ENCODE measurements around the gene MLLT11.
A peak's percentile ranks its signal among the peaks of the same experiment; 100 is the strongest.
"Not testable (repeated sequence)": the region's sequence is repeated elsewhere in the genome, so short reads cannot be mapped to it uniquely, and the experiment has no call there.

Gene MLLT11

DNA sequence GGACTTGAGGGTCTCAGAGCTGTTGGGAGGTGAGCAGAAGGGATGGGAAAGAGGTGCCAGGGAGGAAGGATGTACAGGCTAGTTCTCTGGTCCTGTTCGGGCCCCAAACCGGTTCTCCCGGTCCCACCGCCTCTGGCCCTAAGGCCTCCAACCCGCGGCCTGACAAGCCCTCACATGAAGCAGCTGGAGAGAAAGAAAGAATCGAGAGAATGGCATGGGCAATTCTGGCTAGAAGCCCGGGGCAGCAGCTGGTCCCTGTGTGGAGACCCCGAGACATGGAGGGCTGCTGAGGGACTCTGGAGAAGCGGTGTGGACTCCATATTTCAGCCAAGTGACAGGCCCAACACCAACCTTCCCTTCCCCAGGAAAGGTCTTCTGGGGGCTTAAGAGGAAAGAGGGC is 1.5 kb upstream of the MLLT11 start:
- DNase-seq, result no peak

DNA sequence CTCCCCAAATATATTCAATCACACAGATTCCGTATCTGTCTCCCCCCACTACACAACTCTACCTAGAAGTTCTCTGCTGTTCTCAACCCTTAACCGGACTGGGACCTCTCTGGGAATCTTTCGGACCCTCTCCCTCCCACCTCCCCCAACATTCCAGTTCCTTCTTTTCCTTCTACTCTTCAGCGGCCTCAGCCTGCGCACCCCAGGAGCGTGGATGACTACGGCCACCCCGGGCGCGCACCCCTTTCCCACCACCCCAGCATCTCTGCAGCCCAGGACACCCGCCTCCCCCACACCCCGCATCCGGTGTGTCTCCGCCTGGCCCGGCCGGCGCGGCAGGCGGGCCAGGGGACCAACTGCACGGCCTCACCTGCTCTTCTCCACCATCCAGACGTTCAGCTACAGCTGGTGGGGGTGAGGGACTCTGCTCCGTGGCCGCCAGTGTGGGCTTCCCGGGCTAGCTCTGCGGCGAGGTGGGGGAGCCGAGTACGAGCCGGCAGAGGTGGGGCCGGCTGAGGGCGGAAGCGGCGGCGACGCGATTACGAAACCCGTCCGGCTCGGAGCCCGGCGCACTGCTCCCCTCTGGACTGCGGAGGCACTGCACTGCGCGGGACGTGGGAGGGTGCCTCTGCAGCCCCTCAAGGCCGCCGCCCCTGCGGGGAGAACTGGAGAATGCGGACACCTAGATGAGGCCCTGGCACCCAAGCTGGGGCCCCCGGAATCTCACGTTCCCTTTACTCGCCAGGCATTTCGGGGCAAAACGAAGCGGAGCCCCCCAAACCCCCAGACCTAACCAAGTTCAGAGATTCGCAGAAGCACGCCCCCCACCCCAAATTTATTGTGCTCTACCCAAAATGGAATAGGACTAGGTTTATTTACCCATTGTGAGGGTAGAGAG is 839 bp upstream of the MLLT11 start, which contains the start of gene CDC42SE1:
TSS of gene CDC42SE1 (minus strand) at position 514 of the 898 bp plus-strand sequence. CDS start 3,892 bp downstream, outside the sequence.
- DNase-seq, result peak; percentile 68 to 94 (median 78)

DNA sequence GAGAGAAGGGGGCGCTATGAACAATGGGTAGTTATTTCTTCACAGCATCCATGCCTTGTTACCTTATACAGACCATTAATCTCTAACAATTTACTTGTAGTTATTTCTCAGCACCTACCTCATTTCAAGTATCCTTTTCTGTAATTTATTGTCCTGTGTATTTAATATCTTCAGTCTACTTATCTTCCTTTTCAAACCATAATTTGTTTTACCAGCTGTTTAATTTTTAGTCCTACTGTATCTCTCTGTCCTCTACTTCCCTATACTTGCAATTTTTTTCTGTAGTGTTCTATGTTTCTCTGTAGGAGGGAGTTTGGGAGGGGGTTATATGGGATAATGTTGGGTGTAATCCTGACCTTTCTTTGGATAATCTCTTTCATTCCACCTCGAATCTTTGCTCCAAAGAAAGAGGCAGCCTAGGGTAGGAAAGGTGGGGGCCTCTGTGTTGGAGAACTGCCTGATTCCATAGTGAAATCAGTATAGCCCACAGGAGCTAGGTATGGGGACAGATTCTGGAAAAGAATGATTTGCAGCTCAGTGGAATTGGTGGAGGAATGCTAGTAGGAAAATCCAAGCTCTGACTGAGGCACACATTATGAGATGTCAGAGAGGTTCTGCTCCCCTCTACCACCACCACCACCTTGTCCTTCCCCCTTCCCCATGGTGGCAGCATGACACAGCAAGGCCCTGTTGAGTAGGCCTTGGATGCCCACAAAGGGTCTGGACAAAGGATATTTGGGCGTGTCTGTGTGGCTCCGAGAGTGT is 642 bp downstream of the MLLT11 start:
- no peak for DNase-seq

DNA sequence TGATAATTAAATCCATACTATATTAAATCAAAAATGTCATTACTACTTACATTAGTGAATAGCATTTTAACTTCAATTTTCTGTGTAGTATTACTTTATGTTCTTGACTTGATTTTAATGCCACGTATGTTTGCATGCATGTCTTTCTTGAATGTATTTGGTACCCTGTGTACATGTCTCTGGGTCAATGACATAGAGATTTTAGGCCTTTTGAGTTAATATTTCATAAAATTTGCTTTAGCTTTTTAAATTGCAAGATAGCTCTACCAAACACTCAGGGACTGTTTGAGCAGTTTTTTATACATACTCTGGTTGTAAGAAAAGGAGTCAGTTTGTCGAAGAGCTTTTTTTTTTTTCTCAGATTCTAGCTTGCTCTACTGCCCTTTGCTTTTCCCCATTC is 1.5 kb downstream of the MLLT11 start:
- no peak for DNase-seq

DNA sequence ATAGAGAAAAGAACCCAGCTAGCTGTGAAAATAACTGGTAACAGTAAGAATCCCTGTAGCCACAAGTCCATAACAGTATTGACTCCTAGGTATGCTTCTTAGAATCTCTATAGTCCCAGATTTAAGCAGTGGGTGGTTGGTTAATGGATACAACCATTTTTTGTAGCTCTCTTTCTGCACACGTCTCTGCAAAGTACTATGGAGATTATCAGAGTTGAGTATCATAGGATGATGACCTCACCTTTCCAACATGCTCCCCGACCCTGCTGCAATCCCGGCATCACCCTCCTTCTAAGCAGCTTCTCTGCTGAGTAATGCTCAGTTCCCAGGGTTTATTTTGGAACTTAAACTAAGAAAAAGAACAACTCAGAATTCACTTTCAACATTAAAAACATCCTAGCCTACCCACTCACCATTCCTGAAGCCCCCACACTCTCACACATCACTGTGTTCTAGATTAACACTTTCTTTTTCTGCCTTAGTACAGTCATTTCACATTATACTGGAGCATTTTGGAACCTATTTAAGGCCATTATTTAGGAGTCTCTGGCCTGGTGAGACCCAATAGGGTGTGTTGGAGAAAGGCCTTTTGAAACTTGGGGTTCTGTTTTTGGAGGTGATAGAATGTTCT is 2.7 kb downstream of the MLLT11 start:
- no peak for DNase-seq

DNA sequence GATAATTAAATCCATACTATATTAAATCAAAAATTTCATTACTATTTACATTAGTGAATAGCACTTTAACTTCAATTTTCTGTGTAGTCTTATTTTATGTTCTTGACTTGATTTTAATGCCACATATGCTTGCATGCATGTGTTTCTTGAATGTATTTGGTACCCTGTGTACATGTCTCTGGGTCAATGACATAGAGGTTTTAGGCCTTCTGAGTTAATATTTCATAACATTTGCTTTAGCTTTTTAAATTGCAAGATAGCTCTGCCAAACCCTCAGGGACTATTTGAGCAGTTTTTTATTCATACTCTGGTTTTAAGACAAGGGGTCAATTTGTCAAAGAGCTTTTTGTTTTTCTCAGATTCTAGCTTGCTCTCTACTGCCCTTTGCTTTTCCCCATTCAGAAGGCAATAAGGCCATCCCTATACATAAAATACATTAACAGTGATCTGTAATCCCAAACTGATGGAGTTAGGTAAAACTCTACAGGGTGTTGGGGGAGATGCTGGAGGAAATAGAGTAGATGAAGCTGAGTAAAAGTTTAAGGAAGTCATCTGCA is 5.0 kb downstream of the MLLT11 start:
- no peak for DNase-seq

DNA sequence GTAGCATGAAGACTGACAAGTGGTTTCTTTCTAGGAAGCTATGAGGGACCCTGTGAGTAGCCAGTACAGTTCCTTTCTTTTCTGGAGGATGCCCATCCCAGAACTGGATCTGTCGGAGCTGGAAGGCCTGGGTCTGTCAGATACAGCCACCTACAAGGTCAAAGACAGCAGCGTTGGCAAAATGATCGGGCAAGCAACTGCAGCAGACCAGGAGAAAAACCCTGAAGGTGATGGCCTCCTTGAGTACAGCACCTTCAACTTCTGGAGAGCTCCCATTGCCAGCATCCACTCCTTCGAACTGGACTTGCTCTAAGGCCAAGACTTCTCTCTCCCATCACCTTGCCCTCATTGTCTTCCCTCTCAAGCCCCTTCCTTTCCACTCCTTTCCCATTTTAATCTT is 7.0 kb downstream of the MLLT11 start:
- DNase-seq, result no peak

DNA sequence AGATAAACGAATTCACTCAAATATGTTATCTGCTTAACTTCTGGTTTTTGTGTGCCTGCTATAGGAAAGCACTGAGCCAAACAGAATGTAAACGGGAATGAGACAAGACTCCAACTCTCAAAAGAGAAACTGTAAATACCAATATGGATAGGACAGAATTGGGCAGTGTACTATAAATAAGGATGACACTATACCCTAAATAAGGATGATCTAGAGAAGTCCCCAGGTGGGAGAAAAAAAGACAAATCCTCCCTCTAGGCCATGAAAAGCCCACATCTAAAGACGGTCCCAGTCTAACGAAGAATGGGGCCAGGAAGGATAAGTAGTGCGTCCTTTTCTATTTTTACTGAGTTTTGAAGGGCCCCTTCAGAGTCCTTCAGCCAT is 8.9 kb downstream of the MLLT11 start:
- no peak for DNase-seq

DNA sequence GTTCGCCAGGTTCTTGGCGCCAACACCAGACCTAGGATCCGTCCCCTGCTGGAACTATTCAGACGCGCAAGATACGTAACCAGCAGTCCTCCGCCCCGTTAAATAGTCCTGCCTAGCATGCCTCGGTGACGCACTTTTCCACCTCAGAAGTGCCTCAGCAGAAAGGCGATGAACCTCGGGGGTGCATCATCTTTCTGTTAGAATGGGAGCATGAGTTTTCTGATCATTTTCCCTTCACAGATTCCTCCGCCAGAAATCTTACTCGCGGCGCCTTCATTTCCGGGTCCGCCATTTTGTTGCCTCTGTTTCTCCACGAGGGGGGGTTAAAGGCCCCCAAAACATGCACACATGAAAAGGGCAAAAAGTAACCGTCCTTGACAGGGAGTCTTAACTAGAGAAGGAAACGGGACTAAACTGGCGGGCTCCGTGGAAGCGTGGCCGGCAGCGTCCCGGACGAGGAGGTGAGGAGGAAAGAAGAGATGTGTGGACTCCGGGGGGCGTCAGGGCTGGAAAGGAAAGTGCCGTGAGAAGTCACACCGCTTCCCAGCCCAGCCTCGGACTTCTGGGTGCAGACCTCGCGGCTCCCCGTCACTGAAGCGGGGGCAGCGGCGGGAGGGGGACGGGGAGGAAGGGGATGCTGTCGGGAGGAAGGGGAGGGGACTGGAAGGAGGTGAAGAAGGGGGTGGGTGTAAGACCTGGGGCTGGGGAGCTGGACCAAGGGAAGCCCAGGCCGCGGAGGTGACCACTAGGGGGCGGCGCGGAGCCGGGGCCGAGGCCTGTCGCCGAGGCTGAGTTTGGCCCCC is 10.5 kb downstream of the MLLT11 start, which contains the start of gene GABPB2:
TSS of gene GABPB2 (plus strand) at position 288 of the 803 bp plus-strand sequence. CDS start 17,429 bp downstream, outside the sequence.
- DNase-seq, result peak; percentile 69 to 93 (median 81)

DNA sequence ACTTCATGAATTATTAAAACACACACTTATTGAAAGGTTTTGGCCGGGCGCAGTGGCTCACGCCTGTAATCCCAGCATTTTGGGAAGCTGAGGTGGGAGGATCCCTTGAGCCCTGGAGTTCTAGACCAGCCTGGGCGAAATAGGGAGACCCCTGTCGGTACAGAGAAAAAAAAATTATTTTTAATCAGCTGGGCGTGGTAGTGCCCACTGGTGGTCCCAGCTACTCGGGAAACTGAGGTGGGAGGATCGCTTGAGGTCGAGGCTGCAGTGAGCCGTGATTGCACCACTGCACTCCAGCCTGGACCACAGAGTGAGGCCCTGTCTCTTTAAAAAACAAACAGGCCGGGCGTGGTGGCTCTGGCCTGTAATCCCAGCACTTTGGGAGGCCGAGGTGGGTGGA is 12.0 kb downstream of the MLLT11 start:
- no peak for DNase-seq

DNA sequence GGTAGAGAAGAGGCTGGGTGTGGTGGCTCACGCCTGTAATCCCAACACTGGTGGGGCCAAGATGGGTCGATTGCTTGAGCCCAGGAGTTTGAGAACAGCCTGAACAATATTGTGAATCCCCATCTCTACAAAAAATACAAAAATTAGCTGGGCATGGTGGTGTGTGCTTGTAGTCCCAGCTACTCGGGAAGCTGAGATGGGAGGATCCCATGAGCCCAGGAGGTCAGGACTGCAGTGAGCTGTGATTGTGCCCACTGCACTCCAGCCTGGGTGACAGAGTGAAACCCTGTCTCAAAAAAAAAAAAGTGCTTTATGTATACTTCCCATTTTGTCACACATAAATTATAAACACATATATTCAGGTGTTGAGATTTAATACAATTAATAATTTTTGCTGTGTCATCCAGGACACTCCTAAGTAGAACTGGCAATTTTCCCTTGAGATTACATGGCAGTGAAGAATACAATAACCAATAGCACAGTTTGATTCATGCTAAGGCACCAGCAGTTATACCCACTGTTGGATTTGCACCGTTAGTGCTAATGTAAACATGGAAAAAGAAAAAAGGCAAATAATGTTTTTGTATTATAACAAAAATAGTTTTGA is 25.9 kb downstream of the MLLT11 start:
- DNase-seq, result no peak

DNA sequence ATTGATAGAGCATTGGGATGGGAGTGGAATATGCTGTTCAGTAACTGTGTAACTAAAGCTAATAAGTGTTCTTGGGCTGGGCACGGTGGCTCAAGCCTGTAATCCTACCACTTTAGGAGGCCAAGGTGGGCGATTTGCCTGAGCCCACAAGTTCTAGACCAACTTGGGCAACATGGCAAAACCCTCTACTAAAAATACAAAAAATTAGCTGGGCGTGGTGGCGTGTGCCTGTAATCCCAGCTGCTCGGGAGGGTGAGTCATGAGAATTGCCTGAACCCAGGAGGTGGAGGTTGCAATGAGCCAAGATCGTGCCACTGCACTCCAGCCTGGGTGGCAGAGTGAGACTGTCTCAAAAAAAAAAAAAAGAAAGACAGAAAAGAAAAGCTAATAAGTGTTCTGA is 37.2 kb downstream of the MLLT11 start:
- not testable (repeated sequence) for DNase-seq

DNA sequence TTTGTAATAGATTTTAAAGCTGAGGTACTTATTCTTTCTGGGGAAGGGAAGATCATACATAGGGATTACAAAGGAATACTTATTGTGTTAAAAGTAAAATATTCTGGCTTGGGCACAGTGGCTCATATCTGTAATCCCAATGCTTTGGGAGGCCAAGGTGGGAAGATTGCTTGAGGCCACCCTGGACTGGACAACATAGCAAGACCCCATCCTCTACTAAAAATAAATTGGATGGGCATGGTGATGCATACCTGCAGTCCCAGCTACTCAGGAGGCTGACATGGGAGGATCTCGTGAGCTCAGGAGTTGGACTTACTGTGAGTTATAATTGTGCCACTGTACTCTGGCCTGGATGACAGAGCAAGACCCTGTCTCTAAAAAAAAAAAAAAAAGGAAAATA is 37.9 kb downstream of the MLLT11 start:
- no peak for DNase-seq

DNA sequence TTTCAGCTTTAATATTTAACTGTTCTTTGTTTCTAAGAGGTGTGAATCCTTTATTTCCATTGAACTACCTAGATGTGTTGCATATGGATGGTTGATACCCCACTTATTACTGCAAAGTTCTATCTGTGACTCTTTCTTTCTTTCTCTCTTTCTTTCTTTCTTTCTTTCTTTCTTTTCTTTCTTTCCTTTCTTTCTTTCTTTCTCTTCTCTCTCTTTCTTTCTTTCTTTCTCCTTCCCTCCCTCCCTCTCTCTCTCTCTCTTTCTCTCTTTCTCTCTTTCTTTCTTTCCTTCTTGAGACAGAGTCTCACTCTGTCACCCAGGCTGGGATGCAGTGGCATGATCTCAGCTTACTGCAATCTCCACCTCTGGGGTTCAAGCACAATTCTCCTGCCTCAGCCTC is 44.4 kb downstream of the MLLT11 start:
- DNase-seq, result no peak

DNA sequence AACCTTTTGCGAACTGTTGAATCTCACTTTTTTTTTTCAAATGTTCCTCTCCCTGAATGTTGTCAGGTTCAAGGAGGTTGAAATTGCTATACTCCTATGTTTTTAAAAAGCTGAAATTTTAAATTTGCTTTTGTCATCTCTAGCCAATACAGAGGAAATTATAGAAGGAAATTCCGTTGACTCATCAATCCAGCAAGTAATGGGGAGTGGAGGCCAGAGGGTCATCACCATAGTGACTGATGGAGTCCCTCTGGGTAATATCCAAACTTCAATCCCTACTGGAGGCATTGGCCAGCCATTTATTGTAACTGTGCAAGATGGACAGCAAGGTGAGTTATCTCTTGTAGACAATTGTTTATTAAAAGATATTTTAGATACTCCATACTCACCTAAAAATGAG is 46.7 kb downstream of the MLLT11 start:
- no peak for DNase-seq

DNA sequence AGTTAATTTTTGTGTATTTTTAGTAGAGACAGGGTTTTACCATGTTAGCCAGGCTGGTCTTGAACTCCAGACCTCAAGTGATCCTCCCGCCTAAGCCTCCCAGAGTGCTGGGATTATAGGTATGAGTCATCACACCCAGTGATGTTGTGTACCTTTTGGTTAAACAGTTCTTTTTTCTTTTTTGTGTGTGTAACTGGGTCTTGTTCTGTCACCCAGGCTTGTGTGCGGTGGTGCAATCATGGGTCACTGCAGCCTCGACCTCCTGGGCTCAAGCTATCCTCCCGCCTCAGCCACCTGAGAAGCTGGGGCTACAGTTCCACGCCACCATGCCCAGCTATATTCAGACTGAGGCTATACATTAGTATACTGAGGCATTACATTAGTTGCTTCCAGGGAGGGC is 48.1 kb downstream of the MLLT11 start:
- no peak for DNase-seq

DNA sequence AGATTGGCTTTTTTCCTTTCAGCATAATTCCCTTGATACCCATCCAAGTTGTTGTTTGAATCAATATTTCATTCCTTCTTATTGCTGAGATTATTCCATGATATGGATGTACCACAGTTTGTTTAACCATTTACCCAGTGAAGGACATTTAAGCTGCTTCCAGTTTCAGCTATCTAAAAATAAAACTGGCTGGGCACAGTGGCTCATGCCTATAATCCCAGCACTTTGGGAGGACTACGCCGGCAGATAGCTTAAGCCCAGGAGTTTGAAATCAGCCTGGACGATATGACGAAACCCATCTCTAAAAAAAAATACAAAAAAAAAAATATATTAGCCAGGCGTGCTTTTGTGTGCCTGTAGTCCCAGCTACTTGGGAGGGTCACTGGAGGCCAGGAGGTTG is 53.7 kb downstream of the MLLT11 start:
- no peak for DNase-seq
